HepG2 (cell line): ENCODE measurements around the gene ACP1. TPM values are rescaled to one million over a fixed set of nuclear protein-coding genes. Genes with fewer than 3 reads are reported as not detected.

Source experiments
- AHDC1 ChIP-seq: sonication (generic); formaldehyde crosslinking; IDR thresholded peaks from 2 replicates; pipeline ENCODE4 v1.5.1; 2020; ENCODE audit warnings: mild to moderate bottlenecking, missing genetic modification reagents, borderline replicate concordance
- E2F1 ChIP-seq: sonication (generic); formaldehyde crosslinking; IDR thresholded peaks from 2 replicates; pipeline ENCODE4 v1.5.0; 2020; ENCODE audit warnings: missing genetic modification reagents
- ETV6 ChIP-seq: sonication (generic); formaldehyde crosslinking; conservative IDR thresholded peaks from 2 replicates; pipeline ENCODE4 v1.4.0; 2020; ENCODE audit warnings: missing genetic modification reagents
- HDAC2 ChIP-seq: sonication (generic); formaldehyde crosslinking; IDR thresholded peaks from 2 replicates; pipeline ENCODE4 v1.4.0; 2020; ENCODE audit warnings: missing genetic modification reagents
- KLF12 ChIP-seq: sonication (generic); formaldehyde crosslinking; IDR thresholded peaks from 2 replicates; pipeline ENCODE4 v1.4.0; 2020; ENCODE audit warnings: missing genetic modification reagents, borderline replicate concordance
- NR1H2 ChIP-seq: sonication (generic); formaldehyde crosslinking; IDR thresholded peaks from 2 replicates; pipeline ENCODE4 v1.8.1; 2022; ENCODE audit warnings: low read depth, missing genetic modification reagents, borderline replicate concordance
- REXO4 ChIP-seq: sonication (generic); formaldehyde crosslinking; IDR thresholded peaks from 2 replicates; pipeline ENCODE4 v1.8.0; 2022; ENCODE audit warnings: missing genetic modification reagents, mild to moderate bottlenecking, borderline replicate concordance
- SRSF4 ChIP-seq: fragments of 200-400 bp; formaldehyde crosslinking; IDR thresholded peaks from one replicate; pipeline ENCODE4 v1.6.1; 2018; ENCODE audit warnings: mild to moderate bottlenecking, low read depth, low read length, moderate library complexity; ENCODE audit not compliant: poor library complexity, severe bottlenecking
- SSRP1 ChIP-seq: IDR thresholded peaks from 2 replicates; pipeline ENCODE4 v1.6.1; 2016; ENCODE audit warnings: control low read depth
- ZFP36L1 ChIP-seq: sonication (generic); formaldehyde crosslinking; IDR thresholded peaks from 2 replicates; pipeline ENCODE4 v1.8.0; 2022; ENCODE audit warnings: mild to moderate bottlenecking, missing genetic modification reagents, moderate library complexity
- ZMYM4 ChIP-seq: sonication (generic); formaldehyde crosslinking; IDR thresholded peaks from 2 replicates; pipeline ENCODE4 v1.8.1; 2023; ENCODE audit warnings: mild to moderate bottlenecking, missing genetic modification reagents
- ZNF101 ChIP-seq: sonication (generic); formaldehyde crosslinking; IDR thresholded peaks from 2 replicates; pipeline ENCODE4 v1.4.0; 2020; ENCODE audit warnings: mild to moderate bottlenecking, low read depth, missing genetic modification reagents, borderline replicate concordance
- ZNF609 ChIP-seq: sonication (generic); formaldehyde crosslinking; IDR thresholded peaks from 2 replicates; pipeline ENCODE4 v1.4.0; 2020; ENCODE audit warnings: mild to moderate bottlenecking, missing genetic modification reagents, borderline replicate concordance
- ZNF781 ChIP-seq: sonication (generic); formaldehyde crosslinking; IDR thresholded peaks from 2 replicates; pipeline ENCODE4 v1.5.1; 2020; ENCODE audit warnings: borderline replicate concordance, mild to moderate bottlenecking, missing genetic modification reagents; ENCODE audit errors: not compliant biosample characterization
- ZNF784 ChIP-seq: sonication (generic); formaldehyde crosslinking; IDR thresholded peaks from 2 replicates; pipeline ENCODE4 v1.5.1; 2020; ENCODE audit warnings: missing genetic modification reagents, mild to moderate bottlenecking, borderline replicate concordance
- ZNF879 ChIP-seq: sonication (generic); formaldehyde crosslinking; IDR thresholded peaks from 2 replicates; pipeline ENCODE4 v1.8.1; 2023; ENCODE audit warnings: missing genetic modification reagents
- ZSCAN31 ChIP-seq: sonication (generic); formaldehyde crosslinking; IDR thresholded peaks from 2 replicates; pipeline ENCODE4 v1.5.0; 2020; ENCODE audit warnings: low read depth, mild to moderate bottlenecking, missing genetic modification reagents
- polyA plus RNA-seq, 8 experiments: library from polyadenylated mRNA; depleted of rRNA in 3 of 8; stranded (reverse) in 7 of 8; unstranded in 1 of 8; fragments of >200 nt; fragmentation: Illumina TruSeq in 4 of 8; extraction: Trizol in 4 of 8; gene quantifications; 2 replicates each; pipeline versions ENCODE4 v1.2.1 to v1.2.3, GENCODE V29; 2011 to 2016; ENCODE audit warnings: low read depth in 4 of 8, missing spikeins in 1 of 8, mixed read lengths in 1 of 8; ENCODE audit not compliant: insufficient read depth in 1 of 8
- total RNA-seq, 5 experiments: library from RNA; depleted of rRNA; stranded (reverse); fragments of >200 nt; fragmentation: Illumina TruSeq; extraction: Trizol; gene quantifications; 2 replicates each; pipeline ENCODE4 v1.2.3, GENCODE V29; 2016; ENCODE audit warnings: low read depth in 1 of 5

Gene ACP1
- total and polyA plus RNA-seq, 2 of the 13 experiments (the other 11 are each of a cell fraction or from before 2014, with no cell fraction given) = 246 to 348 TPM

- TF ChIP-seq ZNF879 (no peak), SSRP1 (CRISPR knock-in tag) (no peak; the same call in 1 of the 2 replicates), E2F1 (no peak), ZNF784 (CRISPR knock-in tag) (no peak), REXO4 (CRISPR knock-in tag) (no peak), ZFP36L1 (no peak), AHDC1 (CRISPR knock-in tag) (no peak), KLF12 (CRISPR knock-in tag) (no peak), HDAC2 (CRISPR knock-in tag) (no peak), SRSF4 (no peak), NR1H2 (CRISPR knock-in tag) (no peak), ZNF101 (CRISPR knock-in tag) (no peak), ETV6 (no peak), ZNF781 (CRISPR knock-in tag) (no peak), ZSCAN31 (CRISPR knock-in tag) (no peak; the same call in 1 of the 2 replicates), ZNF609 (CRISPR knock-in tag) (no peak), ZMYM4 (CRISPR knock-in tag) (no peak)
Measured at GRCh38 chr2:262117-262516, 2.6 kb upstream of the ACP1 start (continued).
